Measurements from ENCODE around the gene COX20.

The COX20 gene

GRCh38 chr1:244874974-244875579 is 39.6 kb downstream of the COX20 start:
- DNase-seq (ENCODE audit: low read depth in 2 of 2), result no peak

GRCh38 chr1:244876228-244876910 is 40.9 kb downstream of the COX20 start:
- DNase-seq (ENCODE audit: low read depth in 2 of 2), result no peak

GRCh38 chr1:244878681-244879080 is 43.2 kb downstream of the COX20 start:
- no peak for DNase-seq (ENCODE audit: low read depth in 2 of 2)

GRCh38 chr1:244881552-244882280 is 46.3 kb downstream of the COX20 start:
- DNase-seq (ENCODE audit: low read depth in 2 of 2), result no peak

DNA sequence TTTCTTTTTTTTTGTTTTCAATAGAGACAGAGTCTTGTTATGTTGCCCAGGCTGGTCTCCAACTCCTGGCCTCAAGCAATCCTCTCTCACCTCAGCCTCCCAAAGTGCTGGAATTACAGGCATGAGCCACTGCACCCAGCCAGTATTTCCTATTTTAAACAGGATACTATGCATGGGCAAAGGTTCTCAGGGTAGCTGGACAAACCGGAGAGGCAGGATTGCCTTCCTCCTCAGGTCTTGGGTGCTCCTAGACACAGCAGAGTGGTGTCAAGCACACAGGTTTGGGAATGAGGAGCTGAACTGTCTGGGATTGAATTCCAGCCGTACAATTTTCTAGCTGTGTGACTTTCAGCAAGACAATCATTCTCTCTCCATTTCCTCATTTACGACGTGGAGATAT is 51.8 kb downstream of the COX20 start:
- no peak for DNase-seq (ENCODE audit: low read depth in 2 of 2)

- no peak for DNase-seq (ENCODE audit: low read depth in 2 of 2)
Observed at GRCh38 chr1:244893836-244894235, 58.4 kb downstream of the COX20 start.
